Ishikawa (cell line): Measurements from ENCODE around the gene INSYN2B.

Source experiments
- EGR1 ChIP-seq: IDR thresholded peaks from 2 replicates; pipeline ENCODE4 v1.6.1; 2012
- FOXM1 ChIP-seq: IDR thresholded peaks from 2 replicates; pipeline ENCODE4 v1.6.1; 2012; ENCODE audit warnings: low read depth, borderline replicate concordance
- NFIC ChIP-seq: IDR thresholded peaks from 2 replicates; pipeline ENCODE4 v1.6.1; 2012
- YY1 ChIP-seq: IDR thresholded peaks from 2 replicates; pipeline ENCODE4 v1.6.1; 2012; ENCODE audit warnings: low read depth
- TF ChIP-seq, protein P1 (sequence below): IDR thresholded peaks from 2 replicates; pipeline ENCODE4 v1.6.1; 2012
- TF ChIP-seq, protein P2 (sequence below): IDR thresholded peaks from 2 replicates; pipeline ENCODE4 v1.6.1; 2012; ENCODE audit warnings: low read depth, mild to moderate bottlenecking

DNA sequence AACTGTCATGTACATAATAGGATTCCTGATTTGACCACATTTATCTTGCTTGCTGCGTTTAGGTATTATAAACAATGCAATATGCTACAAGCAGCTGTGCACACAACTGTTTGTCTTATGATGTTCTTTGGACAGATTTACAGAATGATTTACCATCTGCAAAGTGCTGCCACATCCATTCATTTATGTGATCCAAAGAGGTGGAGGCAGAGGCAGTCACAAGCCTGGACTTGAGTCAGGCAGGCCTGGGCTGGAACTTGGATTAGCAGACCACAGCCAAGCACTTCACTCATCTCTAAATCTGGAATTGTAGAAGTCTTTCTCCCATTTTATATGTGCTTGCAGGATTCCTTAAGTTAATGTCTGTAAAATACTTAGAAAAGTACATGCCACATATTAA lies 149.0 kb downstream of the INSYN2B start:
- TF ChIP-seq EGR1 (no peak), NFIC (no peak), FOXM1 (no peak), YY1 (no peak)
- TF ChIP-seq, protein P1, sequence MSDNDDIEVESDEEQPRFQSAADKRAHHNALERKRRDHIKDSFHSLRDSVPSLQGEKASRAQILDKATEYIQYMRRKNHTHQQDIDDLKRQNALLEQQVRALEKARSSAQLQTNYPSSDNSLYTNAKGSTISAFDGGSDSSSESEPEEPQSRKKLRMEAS, result no peak
- TF ChIP-seq, protein P2, sequence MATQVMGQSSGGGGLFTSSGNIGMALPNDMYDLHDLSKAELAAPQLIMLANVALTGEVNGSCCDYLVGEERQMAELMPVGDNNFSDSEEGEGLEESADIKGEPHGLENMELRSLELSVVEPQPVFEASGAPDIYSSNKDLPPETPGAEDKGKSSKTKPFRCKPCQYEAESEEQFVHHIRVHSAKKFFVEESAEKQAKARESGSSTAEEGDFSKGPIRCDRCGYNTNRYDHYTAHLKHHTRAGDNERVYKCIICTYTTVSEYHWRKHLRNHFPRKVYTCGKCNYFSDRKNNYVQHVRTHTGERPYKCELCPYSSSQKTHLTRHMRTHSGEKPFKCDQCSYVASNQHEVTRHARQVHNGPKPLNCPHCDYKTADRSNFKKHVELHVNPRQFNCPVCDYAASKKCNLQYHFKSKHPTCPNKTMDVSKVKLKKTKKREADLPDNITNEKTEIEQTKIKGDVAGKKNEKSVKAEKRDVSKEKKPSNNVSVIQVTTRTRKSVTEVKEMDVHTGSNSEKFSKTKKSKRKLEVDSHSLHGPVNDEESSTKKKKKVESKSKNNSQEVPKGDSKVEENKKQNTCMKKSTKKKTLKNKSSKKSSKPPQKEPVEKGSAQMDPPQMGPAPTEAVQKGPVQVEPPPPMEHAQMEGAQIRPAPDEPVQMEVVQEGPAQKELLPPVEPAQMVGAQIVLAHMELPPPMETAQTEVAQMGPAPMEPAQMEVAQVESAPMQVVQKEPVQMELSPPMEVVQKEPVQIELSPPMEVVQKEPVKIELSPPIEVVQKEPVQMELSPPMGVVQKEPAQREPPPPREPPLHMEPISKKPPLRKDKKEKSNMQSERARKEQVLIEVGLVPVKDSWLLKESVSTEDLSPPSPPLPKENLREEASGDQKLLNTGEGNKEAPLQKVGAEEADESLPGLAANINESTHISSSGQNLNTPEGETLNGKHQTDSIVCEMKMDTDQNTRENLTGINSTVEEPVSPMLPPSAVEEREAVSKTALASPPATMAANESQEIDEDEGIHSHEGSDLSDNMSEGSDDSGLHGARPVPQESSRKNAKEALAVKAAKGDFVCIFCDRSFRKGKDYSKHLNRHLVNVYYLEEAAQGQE, result no peak
